Suppressor macrophage treated with lipopolysaccharide for 4 hours (primary cell): ENCODE measurements around the gene PLEKHO1.
"Not testable (repeated sequence)": the region's sequence is repeated elsewhere in the genome, so short reads cannot be mapped to it uniquely, and the experiment has no call there.

Experiments used
- DNase-seq: peaks from one replicate; pipeline ENCODE4 v3.0.0-alpha.2; 2020

The PLEKHO1 gene

GRCh38 chr1:150149271-150150132 lies at the start of gene PLEKHO1:
TSS of gene PLEKHO1 (plus strand) at chr1:150149916. CDS start at chr1:150150258, 342 bp downstream.
- DNase-seq, result peak; percentile 92

GRCh38 chr1:150102986-150103385 lies 46.7 kb upstream of the PLEKHO1 start:
- no peak for DNase-seq

- no peak for DNase-seq
Observed at GRCh38 chr1:150106341-150106740, 43.4 kb upstream of the PLEKHO1 start.

- peak; percentile 40 for DNase-seq
Observed at GRCh38 chr1:150109586-150109985, 40.1 kb upstream of the PLEKHO1 start.

- no peak for DNase-seq
Observed at GRCh38 chr1:150110116-150110515, 39.6 kb upstream of the PLEKHO1 start.

- DNase-seq, result no peak
Observed at GRCh38 chr1:150111670-150112069, 38.0 kb upstream of the PLEKHO1 start.

GRCh38 chr1:150115121-150115520 lies 34.6 kb upstream of the PLEKHO1 start:
- no peak for DNase-seq

GRCh38 chr1:150118716-150119115 lies 31.0 kb upstream of the PLEKHO1 start:
- no peak for DNase-seq

GRCh38 chr1:150121236-150121862 lies 28.4 kb upstream of the PLEKHO1 start:
- DNase-seq, result no peak

- DNase-seq, result no peak
Observed at GRCh38 chr1:150126811-150127210, 22.9 kb upstream of the PLEKHO1 start.

GRCh38 chr1:150127464-150127863 lies 22.3 kb upstream of the PLEKHO1 start:
- no peak for DNase-seq

- DNase-seq, result no peak
Observed at GRCh38 chr1:150127868-150128267, 21.8 kb upstream of the PLEKHO1 start.

- DNase-seq, result no peak
Observed at GRCh38 chr1:150132372-150132771, 17.3 kb upstream of the PLEKHO1 start.

- no peak for DNase-seq
Observed at GRCh38 chr1:150134537-150134936, 15.2 kb upstream of the PLEKHO1 start.

- DNase-seq, result not testable (repeated sequence)
Observed at GRCh38 chr1:150135400-150135799, 14.3 kb upstream of the PLEKHO1 start.

- DNase-seq, result no peak
Observed at GRCh38 chr1:150138044-150138443, 11.7 kb upstream of the PLEKHO1 start.

- DNase-seq, result peak; percentile 83
Observed at GRCh38 chr1:150141452-150141851, 8.3 kb upstream of the PLEKHO1 start.

GRCh38 chr1:150142083-150142482 lies 7.6 kb upstream of the PLEKHO1 start:
- DNase-seq, result no peak

GRCh38 chr1:150144606-150145005 lies 5.1 kb upstream of the PLEKHO1 start:
- no peak for DNase-seq

- DNase-seq, result not testable (repeated sequence)
Observed at GRCh38 chr1:150146016-150146415, 3.7 kb upstream of the PLEKHO1 start.

GRCh38 chr1:150146849-150147542 lies 2.7 kb upstream of the PLEKHO1 start:
- no peak for DNase-seq

GRCh38 chr1:150148837-150149270 lies 862 bp upstream of the PLEKHO1 start:
- DNase-seq, result peak; percentile 33
